ENCODE results near the gene WWOX. TPM values are rescaled to one million over a fixed set of nuclear protein-coding genes. Genes with fewer than 3 reads are reported as not detected.

WWOX gene
- total and polyA plus RNA-seq, 2 of the 13 experiments (the other 11 are each of a cell fraction or from before 2014, with no cell fraction given), result 9.1 to 37.4 TPM

DNA sequence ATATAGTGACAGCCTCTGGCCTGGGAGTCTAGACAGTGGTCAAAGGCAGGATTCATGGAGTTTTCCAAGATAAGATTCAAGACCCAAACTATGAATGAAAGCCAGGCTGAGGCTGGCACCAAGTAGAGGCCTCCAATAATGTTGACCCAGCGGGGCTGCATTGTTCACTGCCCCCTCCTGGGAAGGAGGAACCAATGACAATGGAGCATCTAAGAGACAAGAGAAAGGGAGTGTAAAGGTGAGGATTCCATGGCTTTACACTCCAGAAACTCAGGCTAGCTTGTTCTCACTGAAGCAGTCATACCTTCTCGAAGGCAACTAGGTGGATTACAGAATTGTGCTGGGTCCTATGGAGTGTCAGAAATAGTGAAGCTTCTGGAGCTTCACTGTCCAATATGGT, 380.3 kb downstream of the WWOX start (continued):
- TF ChIP-seq ZNF343 (CRISPR knock-in tag; IDR thresholded peaks at IDR 0.05) (no peak), NONO (IDR thresholded peaks at IDR 0.05) (no peak), NONO (CRISPR knock-in tag; conservative IDR thresholded peaks at IDR 0.05) (0 out of 2 replicates have a peak, but pooled peaks have one; percentile 1)

DNA sequence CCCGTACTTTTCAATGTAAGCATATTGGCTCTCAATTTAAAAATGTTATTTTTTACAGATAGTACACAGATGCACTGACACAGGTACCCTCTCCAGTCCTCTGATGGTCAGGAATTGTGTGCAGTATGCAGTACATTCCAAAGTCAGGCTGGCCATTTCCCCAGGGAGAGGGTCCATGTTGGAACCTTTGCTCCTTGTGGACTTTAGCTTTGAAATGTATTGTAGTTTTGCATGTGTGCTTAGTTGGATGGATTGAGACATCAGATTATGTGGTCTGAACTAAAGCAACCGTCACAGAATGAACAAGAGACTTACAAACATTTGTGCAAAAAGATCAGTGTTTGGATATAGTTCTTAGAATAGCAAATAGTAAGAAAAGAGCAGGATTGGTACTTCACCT, 381.1 kb downstream of the WWOX start:
- Histone ChIP-seq H3K4me1 (ENCODE audit: insufficient read depth, low read length) (peaks cover 62% of the 10 kb centered on the region), H3K9me3 (ENCODE audit: low read length) (no peaks in the 10 kb centered on the region), H3K27ac (ENCODE audit: extremely low read length, insufficient read depth, low read length) (peak overlapping the region; percentile 90), H3K79me2 (ENCODE audit: insufficient read depth, low read length) (no peaks in the 10 kb centered on the region), H2AFZ (ENCODE audit: low read length) (no peak overlapping the region), H3K27me3 (ENCODE audit: control insufficient read depth in 1 of 2, insufficient read depth in 2 of 2, low read length in 2 of 2) (no peaks in the 10 kb centered on the region), H3K4me2 (ENCODE audit: low read depth, low read length) (peak overlapping the region; percentile 21), H4K20me1 (ENCODE audit: insufficient read depth, low read length) (no peaks in the 10 kb centered on the region), H3K36me3 (replicated peaks in 1 of 2; ENCODE audit: control insufficient read depth in 1 of 2, insufficient read depth in 2 of 2, low read length in 2 of 2) (no peaks in the 10 kb centered on the region), H3K9ac (ENCODE audit: insufficient read depth, low read depth, low read length) (no peak overlapping the region; the same call in 1 of the 2 replicates), H3K4me3 (replicated peaks in 1 of 3; ENCODE audit: insufficient read depth in 1 of 3, low read depth in 2 of 3, low read length in 3 of 3) (no peak overlapping the region)
- no TSS peak for BruUV-seq (replicated peaks)
- DNase-seq (ENCODE audit: low spot score), result peak; percentile 92
- intact Hi-C loops (cut with micrococcal nuclease; ENCODE audit: unreplicated experiment) (loop anchor here (5.0 kb wide), 1 partner anchor 193 kb away; no protein-coding TSS in a partner anchor), in situ Hi-C loops (cut with HindIII; ENCODE audit: extremely low pct_ligation_motif_present, low pct_unique_long_range_greater_than_20kb) (loop anchor here (10.0 kb wide), 1 partner anchor 356 kb away; no protein-coding TSS in a partner anchor)
- ChIA-PET POLR2A (interaction anchor here (1.8 kb wide), 1 partner anchor 26 kb away, joined by 9 read pairs; no protein-coding TSS in a partner anchor), CTCF (ENCODE audit: low intra/inter-chr PET ratio, low total read pairs) (no interaction called here)
- ATAC-seq, result peak; percentile 88
- WGBS (ENCODE audit: low lambda C conversion rate), result 29% methylated on average over 2 of the region's 2 CpGs
- peak; percentile 80 for FAIRE-seq
- TF ChIP-seq, protein P1, sequence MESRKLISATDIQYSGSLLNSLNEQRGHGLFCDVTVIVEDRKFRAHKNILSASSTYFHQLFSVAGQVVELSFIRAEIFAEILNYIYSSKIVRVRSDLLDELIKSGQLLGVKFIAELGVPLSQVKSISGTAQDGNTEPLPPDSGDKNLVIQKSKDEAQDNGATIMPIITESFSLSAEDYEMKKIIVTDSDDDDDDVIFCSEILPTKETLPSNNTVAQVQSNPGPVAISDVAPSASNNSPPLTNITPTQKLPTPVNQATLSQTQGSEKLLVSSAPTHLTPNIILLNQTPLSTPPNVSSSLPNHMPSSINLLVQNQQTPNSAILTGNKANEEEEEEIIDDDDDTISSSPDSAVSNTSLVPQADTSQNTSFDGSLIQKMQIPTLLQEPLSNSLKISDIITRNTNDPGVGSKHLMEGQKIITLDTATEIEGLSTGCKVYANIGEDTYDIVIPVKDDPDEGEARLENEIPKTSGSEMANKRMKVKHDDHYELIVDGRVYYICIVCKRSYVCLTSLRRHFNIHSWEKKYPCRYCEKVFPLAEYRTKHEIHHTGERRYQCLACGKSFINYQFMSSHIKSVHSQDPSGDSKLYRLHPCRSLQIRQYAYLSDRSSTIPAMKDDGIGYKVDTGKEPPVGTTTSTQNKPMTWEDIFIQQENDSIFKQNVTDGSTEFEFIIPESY (CRISPR knock-in tag; IDR thresholded peaks at IDR 0.05), result peak; percentile 10; the same call in 1 of the 2 replicates
- TF ChIP-seq TOE1 (CRISPR knock-in tag; IDR thresholded peaks at IDR 0.05), result no peak
- 0 out of 2 replicates have a peak, but pooled peaks have one; percentile 26 for TF ChIP-seq TBX2 (CRISPR knock-in tag; IDR thresholded peaks at IDR 0.05; ENCODE audit: borderline replicate concordance)
- peak; percentile 78 for TF ChIP-seq IRF2 (CRISPR knock-in tag; IDR thresholded peaks at IDR 0.05)
- TF ChIP-seq ZFP36L2 (CRISPR knock-in tag; IDR thresholded peaks at IDR 0.05), result no peak
- 0 out of 2 replicates have a peak, but pooled peaks have one; percentile 34 for TF ChIP-seq ZNF629 (CRISPR knock-in tag; conservative IDR thresholded peaks at IDR 0.05)
- no peak; the same call in 1 of the 2 replicates for TF ChIP-seq PHF21A (CRISPR knock-in tag; IDR thresholded peaks at IDR 0.05)
- TF ChIP-seq SAP130 (CRISPR knock-in tag; IDR thresholded peaks at IDR 0.05; ENCODE audit: low read depth), result peak; percentile 64
- TF ChIP-seq TGIF2 (CRISPR knock-in tag; IDR thresholded peaks at IDR 0.05), result no peak
- TF ChIP-seq, protein P2, sequence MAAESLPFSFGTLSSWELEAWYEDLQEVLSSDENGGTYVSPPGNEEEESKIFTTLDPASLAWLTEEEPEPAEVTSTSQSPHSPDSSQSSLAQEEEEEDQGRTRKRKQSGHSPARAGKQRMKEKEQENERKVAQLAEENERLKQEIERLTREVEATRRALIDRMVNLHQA (CRISPR knock-in tag; IDR thresholded peaks at IDR 0.05), result 0 out of 2 replicates have a peak, but pooled peaks have one; percentile 28
- TF ChIP-seq ZBTB7A (CRISPR knock-in tag; IDR thresholded peaks at IDR 0.05), result 0 out of 2 replicates have a peak, but pooled peaks have one; percentile 73
- TF ChIP-seq MIXL1 (CRISPR knock-in tag; IDR thresholded peaks at IDR 0.05), result peak; percentile 68
- TF ChIP-seq, protein P3, sequence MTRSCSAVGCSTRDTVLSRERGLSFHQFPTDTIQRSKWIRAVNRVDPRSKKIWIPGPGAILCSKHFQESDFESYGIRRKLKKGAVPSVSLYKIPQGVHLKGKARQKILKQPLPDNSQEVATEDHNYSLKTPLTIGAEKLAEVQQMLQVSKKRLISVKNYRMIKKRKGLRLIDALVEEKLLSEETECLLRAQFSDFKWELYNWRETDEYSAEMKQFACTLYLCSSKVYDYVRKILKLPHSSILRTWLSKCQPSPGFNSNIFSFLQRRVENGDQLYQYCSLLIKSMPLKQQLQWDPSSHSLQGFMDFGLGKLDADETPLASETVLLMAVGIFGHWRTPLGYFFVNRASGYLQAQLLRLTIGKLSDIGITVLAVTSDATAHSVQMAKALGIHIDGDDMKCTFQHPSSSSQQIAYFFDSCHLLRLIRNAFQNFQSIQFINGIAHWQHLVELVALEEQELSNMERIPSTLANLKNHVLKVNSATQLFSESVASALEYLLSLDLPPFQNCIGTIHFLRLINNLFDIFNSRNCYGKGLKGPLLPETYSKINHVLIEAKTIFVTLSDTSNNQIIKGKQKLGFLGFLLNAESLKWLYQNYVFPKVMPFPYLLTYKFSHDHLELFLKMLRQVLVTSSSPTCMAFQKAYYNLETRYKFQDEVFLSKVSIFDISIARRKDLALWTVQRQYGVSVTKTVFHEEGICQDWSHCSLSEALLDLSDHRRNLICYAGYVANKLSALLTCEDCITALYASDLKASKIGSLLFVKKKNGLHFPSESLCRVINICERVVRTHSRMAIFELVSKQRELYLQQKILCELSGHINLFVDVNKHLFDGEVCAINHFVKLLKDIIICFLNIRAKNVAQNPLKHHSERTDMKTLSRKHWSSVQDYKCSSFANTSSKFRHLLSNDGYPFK (CRISPR knock-in tag; IDR thresholded peaks at IDR 0.05; ENCODE audit: borderline replicate concordance), result no peak
- peak; percentile 77 for TF ChIP-seq DPF2 (CRISPR knock-in tag; IDR thresholded peaks at IDR 0.05; ENCODE audit: borderline replicate concordance, low read depth)
- peak; percentile 21; the same call in 1 of the 2 replicates for TF ChIP-seq THAP11 (CRISPR knock-in tag; IDR thresholded peaks at IDR 0.05)
- peak; percentile 27; the same call in 1 of the 2 replicates for TF ChIP-seq KDM5A (IDR thresholded peaks at IDR 0.05; ENCODE audit: borderline replicate concordance, low read length)
